BE2C (cell line): ENCODE data around the gene PBX4.

ENCODE experiments used
- DNase-seq: peaks from one replicate; pipeline ENCODE4 v3.0.0-alpha.2; 2020
- H3K27me3 ChIP-seq: fragments of 250-450 bp; sonication (Bioruptor Pico); 2 replicates; pipeline ENCODE4 v1.5.1; 2020; ENCODE audit warnings: mild to moderate bottlenecking
- H3K36me3 ChIP-seq: fragments of 250-450 bp; sonication (Bioruptor Pico); 2 replicates; pipeline ENCODE4 v1.5.1; 2020; ENCODE audit warnings: mild to moderate bottlenecking
- H3K4me1 ChIP-seq: fragments of 250-450 bp; sonication (Bioruptor Pico); 2 replicates; pipeline ENCODE4 v1.5.1; 2020
- H3K4me3 ChIP-seq: 2 replicates; pipeline ENCODE4 v1.5.1; 2011; ENCODE audit warnings: low read depth, low read length
- H3K9me3 ChIP-seq: fragments of 250-450 bp; sonication (Bioruptor Pico); 2 replicates; pipeline ENCODE4 v1.5.1; 2020
- TF ChIP-seq, protein P1 (sequence below): IDR thresholded peaks from 2 replicates; pipeline ENCODE4 v1.5.1; 2012; ENCODE audit warnings: mild to moderate bottlenecking, low read depth, low read length

The PBX4 gene

GRCh38 chr19:19570571-19570970, 47.9 kb downstream of the PBX4 start:
- DNase-seq = no peak
- TF ChIP-seq, protein P1, sequence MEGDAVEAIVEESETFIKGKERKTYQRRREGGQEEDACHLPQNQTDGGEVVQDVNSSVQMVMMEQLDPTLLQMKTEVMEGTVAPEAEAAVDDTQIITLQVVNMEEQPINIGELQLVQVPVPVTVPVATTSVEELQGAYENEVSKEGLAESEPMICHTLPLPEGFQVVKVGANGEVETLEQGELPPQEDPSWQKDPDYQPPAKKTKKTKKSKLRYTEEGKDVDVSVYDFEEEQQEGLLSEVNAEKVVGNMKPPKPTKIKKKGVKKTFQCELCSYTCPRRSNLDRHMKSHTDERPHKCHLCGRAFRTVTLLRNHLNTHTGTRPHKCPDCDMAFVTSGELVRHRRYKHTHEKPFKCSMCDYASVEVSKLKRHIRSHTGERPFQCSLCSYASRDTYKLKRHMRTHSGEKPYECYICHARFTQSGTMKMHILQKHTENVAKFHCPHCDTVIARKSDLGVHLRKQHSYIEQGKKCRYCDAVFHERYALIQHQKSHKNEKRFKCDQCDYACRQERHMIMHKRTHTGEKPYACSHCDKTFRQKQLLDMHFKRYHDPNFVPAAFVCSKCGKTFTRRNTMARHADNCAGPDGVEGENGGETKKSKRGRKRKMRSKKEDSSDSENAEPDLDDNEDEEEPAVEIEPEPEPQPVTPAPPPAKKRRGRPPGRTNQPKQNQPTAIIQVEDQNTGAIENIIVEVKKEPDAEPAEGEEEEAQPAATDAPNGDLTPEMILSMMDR = no peak
- Histone ChIP-seq H3K36me3 (no peaks in the 10 kb centered on the region), H3K9me3 (peaks cover 3% of the 10 kb centered on the region; the same call in 1 of the 2 replicates), H3K27me3 (no peaks in the 10 kb centered on the region), H3K4me1 (no peaks in the 10 kb centered on the region), H3K4me3 (no peak overlapping the region)

GRCh38 chr19:19568802-19569756, 49.4 kb downstream of the PBX4 start:
- DNase-seq = no peak
- Histone ChIP-seq H3K27me3 (no peaks in the 10 kb centered on the region), H3K4me3 (no peak overlapping the region), H3K4me1 (no peaks in the 10 kb centered on the region), H3K9me3 (peaks cover 3% of the 10 kb centered on the region; the same call in 1 of the 2 replicates), H3K36me3 (no peaks in the 10 kb centered on the region)
- TF ChIP-seq, protein P1 = no peak

- Histone ChIP-seq H3K4me3 (no peak overlapping the region), H3K27me3 (no peaks in the 10 kb centered on the region), H3K4me1 (no peaks in the 10 kb centered on the region), H3K9me3 (peaks cover 3% of the 10 kb centered on the region; the same call in 1 of the 2 replicates), H3K36me3 (no peaks in the 10 kb centered on the region)
- no peak for DNase-seq
- TF ChIP-seq, protein P1 = no peak
These were observed 51.1 kb downstream of the PBX4 start for GRCh38 chr19:19567391-19567790.

DNA sequence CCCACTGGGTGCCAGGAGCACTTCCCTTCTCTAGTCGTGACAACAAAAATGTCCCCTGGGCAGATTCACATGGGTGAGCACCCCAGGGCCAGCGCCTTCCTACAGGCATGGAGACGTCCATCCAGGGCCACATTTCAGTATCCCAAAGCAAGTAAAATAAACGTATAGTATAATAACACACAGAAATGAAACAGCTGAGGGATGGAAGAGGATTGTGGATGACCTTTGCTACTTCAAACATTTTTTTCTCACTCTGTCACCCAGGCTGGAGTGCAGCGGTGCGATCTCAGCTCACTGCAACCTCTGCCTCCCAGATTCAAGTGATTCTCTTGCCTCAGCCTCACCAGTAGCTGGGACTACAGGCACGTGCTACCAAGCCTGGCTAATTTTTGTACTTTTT, 52.2 kb downstream of the PBX4 start:
- DNase-seq = no peak
- Histone ChIP-seq H3K4me3 (no peak overlapping the region), H3K27me3 (no peaks in the 10 kb centered on the region)

GRCh38 chr19:19563348-19563848, 55.1 kb downstream of the PBX4 start:
- no peaks in the 10 kb centered on the region for H3K36me3 ChIP-seq
- no peaks in the 10 kb centered on the region for H3K9me3 ChIP-seq
- H3K4me1 ChIP-seq = no peaks in the 10 kb centered on the region
- DNase-seq = no peak
- H3K4me3 ChIP-seq = no peak overlapping the region
- TF ChIP-seq, protein P1 = no peak
- no peaks in the 10 kb centered on the region for H3K27me3 ChIP-seq

More for the DNA sequence above, 52.2 kb downstream of the PBX4 start:
- H3K36me3 ChIP-seq = no peaks in the 10 kb centered on the region
- TF ChIP-seq, protein P1 = no peak
- no peaks in the 10 kb centered on the region for H3K4me1 ChIP-seq
- no peaks in the 10 kb centered on the region for H3K9me3 ChIP-seq
